ENCODE data around the gene ZBTB22.

ZBTB22 gene

DNA sequence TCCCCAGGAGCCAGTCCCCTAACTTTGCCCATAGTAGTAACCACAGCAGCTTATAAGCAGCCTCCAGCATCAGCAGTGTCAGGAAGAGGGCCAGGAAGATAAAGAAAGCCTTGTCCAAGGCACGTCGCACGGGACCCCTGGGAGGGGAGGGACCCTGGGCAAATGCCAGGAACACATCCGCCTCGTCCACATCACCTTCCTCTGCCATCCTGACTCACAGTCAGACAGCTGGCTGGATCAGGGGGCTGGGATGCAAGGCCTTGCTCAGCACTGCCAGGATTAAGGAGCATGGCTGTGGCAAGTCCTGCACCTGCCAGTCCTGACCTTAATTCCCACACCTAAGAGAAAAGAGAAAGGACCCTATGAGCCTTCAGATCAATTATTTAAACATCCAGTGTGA is 11.5 kb upstream of the ZBTB22 start:
- in situ Hi-C loops (cut with MboI; ENCODE audit: low sequenced_read_pairs), result no loop called here

DNA sequence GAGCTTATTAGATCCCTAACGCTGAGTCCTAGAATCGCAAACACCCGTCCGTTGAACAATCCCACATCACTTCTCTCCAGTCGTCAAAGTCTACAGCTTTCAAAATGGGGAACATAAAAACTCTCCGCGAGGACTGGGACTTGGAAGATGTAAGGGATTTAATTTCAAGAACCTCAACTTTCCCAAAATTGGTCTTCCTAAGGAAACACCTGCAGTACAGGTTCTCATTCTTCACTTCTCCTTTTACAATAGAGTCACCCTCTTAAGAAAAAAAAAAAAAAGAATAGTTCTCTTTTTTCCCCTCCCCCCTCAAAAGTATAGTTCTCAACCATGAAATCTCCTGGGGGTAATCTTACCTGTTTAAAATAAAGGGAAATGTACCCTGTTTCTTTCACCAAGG is 6.6 kb upstream of the ZBTB22 start:
- in situ Hi-C loops (cut with MboI; ENCODE audit: low sequenced_read_pairs), result no loop called here

DNA sequence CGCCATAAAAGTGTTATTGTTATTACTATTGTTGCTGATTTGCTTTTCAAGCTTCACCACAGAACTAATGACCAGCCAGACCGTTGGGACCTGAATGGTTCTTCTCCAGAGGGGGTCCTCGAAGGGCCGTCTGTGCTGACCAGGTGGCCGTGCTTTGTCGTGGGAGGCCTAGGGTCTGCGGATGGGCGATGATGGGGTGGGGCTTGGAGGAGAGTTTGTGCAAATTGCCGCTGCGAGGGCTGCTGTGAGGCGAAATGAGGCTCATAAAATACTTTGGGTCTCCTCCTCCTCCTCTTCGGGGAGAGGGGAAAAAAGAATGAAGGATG is 6.0 kb upstream of the ZBTB22 start:
- in situ Hi-C loops (cut with MboI; ENCODE audit: low sequenced_read_pairs), result no loop called here

DNA sequence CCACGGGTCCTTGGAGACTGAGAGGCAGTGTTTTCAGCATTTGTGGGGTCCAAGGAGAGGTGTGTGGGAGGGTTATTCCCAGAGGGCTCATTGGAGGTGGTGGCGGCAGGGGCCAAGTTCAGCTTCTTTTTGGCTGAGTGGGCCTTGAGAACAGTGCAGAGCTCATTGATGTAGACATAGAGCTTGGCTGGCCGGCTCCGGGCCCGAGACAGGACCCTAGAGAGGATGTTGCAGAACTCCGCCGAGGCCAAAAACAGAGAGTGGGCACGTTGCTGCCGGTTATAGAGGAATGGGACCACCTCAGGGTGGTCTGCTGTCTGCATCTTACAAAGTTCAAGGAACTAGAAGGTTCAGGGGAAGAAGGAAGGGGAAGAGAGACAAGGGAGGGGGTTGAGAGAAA is 3.7 kb upstream of the ZBTB22 start:
- in situ Hi-C loops (cut with MboI; ENCODE audit: low sequenced_read_pairs), result no loop called here

DNA sequence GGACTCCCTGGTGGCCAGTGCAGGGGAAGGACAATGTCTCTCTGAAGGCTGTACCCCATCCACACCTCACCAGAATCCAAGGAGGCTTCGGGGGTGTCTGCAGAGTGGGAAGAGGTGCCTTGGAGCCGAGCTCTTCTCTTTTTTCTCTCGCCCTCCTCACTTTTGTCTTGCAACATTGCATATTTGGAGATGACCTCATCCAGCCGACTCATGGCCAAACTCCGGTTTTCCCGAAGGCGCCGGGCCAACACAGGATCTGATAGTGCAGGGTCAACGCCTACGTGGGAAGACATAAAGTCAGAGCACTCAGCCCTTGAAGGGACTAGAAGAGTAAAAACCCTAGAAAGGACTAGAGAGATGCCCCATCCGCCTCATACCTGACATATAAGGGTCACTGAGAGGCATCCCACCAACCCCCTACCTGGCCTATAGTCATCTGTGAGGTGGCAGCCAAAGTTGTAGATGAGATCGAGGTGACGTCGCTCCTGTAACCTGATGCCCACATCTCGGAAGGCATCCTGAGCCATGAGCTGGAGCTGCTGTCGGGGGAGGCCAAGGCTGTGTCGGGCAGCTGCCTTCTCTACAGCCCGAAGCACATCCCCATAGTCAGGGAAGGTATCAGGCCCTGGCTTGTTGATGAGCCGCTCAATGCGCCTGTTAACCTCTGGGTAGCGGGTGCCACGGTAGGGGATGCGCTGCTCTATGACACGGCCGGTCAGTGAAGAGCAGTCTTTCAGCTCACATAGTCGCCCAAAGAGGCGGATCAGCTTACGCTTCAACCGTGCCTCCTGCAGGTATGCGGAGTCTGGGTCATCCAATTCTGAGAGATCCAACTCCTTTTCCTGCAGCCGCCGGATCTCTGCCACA is 3.0 kb upstream of the ZBTB22 start:
- in situ Hi-C loops (cut with MboI; ENCODE audit: low sequenced_read_pairs), result no loop called here

DNA sequence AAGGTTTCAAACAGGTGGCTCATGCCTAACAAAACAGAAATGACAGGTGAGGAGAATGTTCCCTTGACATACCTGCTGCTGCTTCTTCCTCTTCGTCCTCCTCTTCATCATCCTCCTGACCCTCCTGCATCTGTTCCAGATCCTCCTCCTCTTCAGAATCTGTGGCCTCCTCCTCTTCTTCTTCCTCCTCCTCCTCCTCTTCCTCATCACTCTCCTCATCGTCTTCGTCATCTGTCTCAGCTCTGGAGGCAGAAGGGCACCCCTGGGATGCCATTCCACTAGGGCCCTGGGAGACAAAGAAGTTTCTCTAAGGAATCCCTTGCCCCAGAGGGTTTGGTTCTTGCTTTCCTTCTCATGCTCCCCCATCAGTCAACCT is 2.4 kb upstream of the ZBTB22 start:
- in situ Hi-C loops (cut with MboI; ENCODE audit: low sequenced_read_pairs), result no loop called here

DNA sequence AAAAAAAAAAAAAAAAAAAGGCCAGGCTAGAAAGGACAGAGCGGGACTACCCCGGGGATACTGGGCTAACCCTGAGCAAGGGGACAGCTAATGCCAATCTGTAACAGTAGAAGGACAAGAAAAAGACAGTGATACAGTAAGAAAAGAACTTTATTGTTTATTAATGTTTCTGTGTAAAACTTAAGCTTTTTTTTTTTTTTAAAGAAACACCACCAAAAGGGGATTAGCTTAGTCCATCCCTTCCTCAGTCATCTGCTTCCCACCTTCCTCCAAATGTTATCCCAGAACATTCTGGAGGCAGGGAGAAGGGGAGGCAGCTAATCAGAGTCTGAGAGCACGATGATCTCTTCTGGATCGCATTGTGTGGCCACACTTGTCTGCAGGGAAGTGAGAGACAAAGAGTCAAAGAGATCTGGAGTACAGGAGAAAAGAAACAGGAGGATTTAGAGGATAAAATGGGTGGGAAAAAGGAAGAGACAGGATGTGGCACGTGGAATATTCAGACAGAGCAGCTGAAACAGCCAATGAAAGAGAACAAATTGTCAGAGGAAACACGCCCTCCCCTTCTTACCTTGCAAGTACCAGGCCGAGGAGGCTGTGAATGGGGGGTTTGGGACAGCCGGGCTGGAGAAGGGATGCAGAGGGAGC is 1.0 kb upstream of the ZBTB22 start:
- in situ Hi-C loops (cut with MboI; ENCODE audit: low sequenced_read_pairs), result no loop called here

DNA sequence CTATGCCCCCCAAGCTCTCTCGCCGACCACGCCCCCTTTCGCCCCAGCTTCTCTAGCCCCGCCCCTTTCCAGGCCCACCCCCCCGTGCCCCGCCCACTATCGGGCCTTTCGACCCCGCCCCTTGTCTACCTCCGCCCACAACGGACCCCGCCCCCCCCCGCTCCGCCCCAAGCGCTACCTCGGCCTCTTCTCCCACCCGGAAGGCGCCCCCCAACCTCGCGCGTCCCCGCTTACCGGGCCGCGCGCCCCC is 200 bp downstream of the ZBTB22 start:
- in situ Hi-C loops (cut with MboI; ENCODE audit: low sequenced_read_pairs), result no loop called here

DNA sequence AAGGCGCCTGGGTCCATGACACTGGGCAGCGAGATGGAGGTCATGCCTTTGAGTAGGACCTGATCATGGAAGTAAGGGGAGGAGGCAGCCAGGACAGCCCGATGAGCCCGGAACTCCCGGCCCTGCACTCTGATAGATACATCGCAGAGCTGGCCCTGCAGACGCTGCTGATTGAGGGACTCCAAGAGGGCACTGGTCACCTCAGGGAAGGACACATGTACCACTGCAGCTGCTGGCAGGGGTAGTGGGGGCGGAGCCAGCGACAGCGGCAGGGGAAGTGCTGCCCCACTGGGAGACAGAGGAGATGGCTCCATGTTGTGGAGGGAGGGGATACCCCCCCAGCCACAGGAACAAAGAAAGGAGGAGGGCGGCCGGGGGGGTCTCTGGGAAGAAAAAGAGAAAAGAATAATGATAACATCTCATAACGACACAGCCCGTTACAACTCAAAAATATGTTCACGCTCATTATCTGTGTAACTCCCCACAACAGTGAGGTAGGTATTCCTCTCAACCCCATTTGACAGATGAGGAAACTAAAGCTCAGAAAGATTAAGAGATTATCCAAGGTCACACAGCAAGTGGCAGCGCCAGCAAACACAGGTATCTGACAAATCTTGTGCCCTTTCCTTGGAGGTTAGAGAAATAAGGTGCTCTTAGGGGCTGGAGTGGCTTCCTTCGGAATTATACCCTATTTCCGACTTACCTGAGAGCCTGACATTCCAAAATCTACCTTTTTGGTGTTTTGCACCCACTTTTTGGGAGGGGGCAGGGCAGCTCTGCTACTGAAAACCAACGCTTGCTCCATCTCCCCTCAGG is 733 bp downstream of the ZBTB22 start:
- in situ Hi-C loops (cut with MboI; ENCODE audit: low sequenced_read_pairs), result no loop called here

DNA sequence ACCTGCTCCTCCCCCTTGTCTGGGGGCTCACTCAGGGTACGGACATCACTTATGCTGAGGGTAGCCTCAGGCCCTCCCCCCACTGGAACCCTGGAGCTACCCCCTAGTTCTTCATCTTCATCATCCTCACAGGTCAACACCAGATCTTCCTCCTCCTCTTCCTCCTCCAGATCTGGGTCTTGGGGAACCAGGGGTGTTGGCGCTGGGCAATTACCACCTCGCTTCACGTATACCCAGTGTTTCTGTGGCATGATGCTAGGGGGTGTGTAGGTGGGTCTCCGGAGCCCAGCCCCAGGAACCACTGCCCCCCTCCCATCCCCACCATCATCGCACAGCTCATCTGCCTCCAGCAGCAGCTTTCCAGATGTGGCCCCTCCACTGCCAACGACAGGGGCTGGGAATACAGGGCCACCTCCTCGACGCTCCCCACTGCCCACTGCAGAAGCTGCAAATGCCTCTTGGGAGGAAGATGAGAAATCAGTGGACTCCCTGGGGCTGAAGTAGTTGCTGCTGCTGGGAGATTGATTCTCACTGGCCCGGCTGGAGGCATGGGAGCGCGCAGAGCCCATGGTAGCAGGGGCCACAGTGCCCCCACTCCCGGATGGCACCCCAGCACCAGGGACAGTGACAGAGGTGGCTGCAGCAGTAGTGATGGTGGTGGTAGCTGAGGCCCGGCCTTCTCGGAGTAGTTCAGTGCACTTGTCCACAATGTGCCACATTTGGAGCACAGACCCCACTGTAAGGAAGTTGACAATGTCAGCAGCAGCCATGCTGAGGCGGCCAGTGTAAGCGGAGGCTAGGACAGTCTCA is 1.5 kb downstream of the ZBTB22 start:
- in situ Hi-C loops (cut with MboI; ENCODE audit: low sequenced_read_pairs), result no loop called here

DNA sequence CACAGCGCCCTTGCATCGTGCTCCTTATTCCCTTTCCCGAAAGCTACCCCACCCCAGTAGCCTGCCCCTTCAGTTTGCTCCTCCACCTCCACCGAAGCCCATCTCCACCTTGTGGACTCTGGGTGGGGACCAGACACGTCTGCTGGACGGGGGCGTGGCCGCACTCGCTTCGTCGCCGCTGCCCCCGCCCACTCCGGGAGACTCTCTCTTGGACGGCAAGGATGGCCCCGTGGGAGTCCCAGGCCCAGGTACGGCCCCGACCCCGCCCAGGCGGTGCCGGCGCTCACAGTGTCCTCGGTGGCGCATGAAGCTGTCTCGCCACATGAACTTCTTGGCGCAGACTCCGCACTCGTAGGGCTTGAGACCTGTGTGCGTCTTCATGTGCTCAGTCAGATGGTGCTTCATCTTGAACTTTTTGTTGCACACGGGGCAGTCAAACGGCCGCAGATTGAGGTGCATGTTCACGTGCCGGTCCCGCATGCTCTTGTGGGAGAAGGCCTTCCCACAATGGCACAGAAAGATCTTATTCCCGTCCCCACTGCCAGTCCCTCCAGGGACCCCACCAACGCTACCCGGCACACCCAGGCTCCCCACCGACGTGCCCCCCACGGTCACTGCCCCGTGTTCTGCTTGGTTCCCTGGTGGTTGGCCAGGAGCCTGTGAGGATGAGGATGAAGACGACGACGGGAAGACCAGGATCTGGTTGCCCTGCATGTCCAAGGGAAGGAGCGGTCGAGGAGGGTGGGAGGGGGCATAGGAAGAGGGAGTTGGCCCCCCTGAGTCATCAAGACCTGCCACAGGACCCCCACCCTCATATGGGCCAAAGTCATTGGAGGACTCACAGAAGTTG is 2.4 kb downstream of the ZBTB22 start:
- in situ Hi-C loops (cut with MboI; ENCODE audit: low sequenced_read_pairs), result no loop called here

DNA sequence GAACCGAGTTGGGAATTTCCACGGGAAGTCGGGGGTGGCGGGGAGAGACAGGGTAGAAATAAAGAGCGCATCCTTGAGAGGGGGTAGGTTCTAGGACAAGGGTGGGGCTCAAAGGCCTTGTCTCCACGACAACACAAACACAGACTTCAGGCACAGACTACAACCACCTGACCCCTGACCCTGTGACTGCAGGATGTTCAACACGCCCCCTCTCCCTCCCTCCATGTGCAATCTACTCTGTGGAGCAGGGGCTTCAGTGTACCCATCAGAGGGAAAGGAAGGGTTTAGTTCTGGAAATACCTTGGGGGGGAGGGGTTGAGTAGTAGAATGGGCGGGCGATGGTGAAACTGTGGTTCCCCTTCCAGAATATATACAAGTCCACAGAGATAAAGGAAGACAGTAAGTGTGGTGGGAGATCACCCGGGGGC is 3.0 kb downstream of the ZBTB22 start:
- in situ Hi-C loops (cut with MboI; ENCODE audit: low sequenced_read_pairs), result no loop called here

DNA sequence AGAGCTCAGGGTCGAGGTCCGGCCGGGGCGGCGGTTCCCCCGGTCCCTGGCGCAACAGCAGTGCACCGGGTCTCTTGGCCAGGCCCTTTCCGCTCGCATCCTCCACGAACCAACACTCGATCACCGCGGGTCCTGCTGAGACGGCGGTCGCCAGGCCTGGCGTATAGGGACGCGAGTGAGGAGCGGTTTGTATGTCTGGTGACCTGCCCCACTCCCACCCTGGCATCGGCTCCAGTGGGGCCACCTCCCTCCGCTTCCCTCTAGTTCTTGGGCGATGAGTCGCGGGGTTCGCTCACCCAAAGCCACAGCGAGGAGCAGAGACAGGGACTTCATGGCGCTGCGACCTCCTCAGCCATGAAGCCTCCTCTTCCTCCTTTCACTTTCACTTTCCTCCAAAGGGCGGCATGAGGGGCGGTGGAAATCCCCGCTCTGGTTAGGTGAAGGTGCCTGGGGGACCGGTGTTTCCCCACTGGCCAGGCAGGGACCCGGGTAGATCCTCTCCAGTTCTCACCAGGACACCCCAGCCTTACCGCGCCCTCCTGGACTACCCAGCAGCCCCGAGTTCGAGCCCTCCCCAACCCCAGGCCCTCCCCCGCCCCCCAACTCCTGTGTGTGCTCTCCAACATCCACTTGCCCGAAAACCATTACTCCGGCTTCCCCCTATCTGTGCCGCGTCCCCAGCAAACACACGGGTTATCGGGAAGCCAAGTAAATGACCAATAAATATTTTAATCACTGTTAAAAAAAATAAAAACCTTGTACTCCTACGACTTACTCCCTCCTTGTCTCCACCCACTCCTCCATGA is 3.6 kb downstream of the ZBTB22 start, which contains the start of gene TAPBP:
Gene TAPBP (minus strand): TSS at position 370 of the 806 bp plus-strand sequence. CDS start 37 bp downstream, at position 333.
- in situ Hi-C loops (cut with MboI; ENCODE audit: low sequenced_read_pairs), result no loop called here

DNA sequence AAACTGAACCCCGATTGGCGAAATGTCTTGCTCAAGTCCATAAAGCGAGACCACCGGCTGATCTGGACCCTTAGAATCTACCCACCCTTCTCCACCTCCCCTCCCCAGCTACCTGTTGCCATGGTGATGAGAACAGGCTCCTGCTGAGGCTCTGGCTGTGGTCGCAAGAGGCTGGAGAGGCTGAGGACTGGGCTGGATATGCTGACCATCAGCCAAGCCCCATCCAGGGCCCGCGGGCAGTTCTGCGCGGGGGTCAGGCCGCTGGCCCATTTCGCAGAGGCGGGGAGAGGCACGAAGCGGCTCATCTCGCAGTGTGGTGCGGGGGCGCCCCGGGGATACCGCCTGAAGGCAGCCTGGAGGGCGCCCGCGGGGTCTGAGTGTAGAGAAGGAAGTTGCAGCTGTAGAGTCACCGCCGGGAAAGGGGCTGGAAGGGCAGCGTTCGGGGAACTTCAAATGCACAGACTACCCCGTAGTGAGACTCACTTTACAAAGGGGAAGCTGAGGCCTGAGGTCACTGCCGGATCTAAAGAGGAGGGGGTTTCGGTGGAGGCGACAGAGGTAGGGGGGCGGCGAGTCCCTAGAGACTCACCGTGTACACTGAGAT is 4.3 kb downstream of the ZBTB22 start:
- in situ Hi-C loops (cut with MboI; ENCODE audit: low sequenced_read_pairs), result no loop called here

DNA sequence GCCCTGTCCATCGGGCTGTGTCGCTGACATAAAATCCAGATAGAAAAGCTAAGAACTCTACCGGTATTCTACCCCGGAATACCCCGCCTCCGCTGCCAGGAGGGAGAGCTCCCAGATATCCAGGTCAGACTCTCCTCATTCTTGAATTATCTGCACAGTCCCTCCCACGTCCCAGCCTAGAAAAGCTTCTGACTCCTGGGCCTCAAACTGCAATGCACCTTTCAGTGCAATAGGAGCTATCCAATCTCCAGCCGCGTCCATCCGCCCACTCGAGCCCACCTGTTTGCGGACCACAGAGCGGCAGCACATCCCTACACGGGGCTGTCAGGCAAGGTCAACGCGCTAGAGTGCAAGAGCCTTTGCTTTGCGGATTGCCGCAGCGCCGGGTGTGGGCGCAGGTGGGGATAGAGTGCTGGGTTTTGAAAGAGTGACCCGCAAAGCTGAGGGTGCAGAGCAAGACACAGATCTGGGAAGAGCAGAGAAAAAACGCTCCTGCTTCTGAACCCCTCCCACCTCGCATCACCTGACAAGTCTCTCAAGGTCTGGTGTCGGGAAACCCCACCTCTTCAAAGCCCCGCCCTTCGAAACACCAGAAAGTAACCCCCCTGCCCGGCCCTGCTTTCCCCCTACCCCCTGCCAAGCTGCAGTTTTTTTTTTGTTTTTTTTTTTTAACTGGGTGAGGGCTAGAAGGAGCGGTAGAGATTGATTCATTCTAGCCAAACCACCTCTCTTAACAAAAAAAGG is 5.0 kb downstream of the ZBTB22 start:
- in situ Hi-C loops (cut with MboI; ENCODE audit: low sequenced_read_pairs), result no loop called here

DNA sequence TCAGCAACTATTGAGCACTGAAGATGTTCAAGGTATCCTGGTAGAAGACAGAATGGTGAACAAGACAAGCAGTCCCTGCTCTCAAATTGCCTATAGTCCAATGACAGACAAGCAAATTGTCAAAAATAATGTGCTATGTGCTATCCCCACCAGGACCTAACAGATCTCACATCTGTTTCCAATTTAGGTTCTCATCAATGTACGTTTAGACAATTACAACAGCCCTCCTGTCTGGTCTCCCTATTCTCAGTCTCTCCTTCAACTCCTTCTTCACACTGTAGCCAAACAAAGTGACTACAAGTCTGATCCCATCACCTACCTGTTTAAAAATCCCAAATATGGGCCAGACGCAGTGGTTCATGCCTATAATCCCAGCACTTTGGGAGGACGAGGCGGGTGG is 11.2 kb downstream of the ZBTB22 start:
- in situ Hi-C loops (cut with MboI; ENCODE audit: low sequenced_read_pairs), result no loop called here

DNA sequence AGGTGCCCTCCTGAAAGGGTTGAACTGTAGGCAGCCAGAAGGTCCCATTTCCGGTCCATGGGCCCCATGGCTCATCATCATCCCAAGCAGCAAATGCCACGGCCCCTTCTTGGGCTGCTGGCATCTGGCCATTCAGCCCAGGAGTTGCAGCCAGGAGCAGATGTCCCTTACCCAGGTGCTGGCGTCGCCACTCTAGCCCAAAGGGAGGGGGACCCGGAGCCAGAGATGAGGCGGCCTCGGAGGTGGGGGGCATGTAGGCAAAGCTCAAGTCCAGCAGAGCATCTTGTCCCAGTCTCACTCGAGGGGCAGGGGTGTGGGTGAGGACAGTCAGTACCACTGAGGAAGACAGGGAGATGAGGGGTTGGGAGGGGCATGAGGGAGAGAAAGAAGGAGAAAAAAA is 12.5 kb downstream of the ZBTB22 start:
- in situ Hi-C loops (cut with MboI; ENCODE audit: low sequenced_read_pairs), result no loop called here

DNA sequence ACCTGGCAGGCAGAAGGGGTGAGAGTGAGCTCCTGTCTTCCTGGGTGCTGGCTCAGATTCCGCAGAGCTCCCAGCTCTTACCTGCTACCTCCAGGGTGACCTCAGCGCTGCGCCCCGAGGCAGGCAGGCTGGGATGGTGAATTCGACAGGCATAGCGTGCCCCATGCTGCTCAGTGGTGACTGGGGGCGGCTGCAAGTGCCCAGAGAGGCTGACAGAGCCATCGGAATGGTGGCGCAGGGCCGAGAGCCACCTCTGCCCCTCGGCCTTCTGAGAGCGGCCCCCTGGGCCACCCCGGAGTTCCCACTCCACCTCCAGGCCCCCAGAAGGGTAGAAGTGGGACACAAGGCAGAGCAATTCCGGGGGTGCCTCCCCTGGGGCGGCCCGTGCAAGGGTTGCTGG is 13.3 kb downstream of the ZBTB22 start:
- in situ Hi-C loops (cut with MboI; ENCODE audit: low sequenced_read_pairs), result no loop called here

All from HL-60/S4 (cell line).